ENCODE measurements around the gene MAPK1IP1L.

GRCh38 chr14:55028066-55028465, 23.4 kb upstream of the MAPK1IP1L start:
- TF ChIP-seq TAF1 (IDR thresholded peaks at IDR 0.05; ENCODE audit: borderline replicate concordance, low read depth, low read length) (no peak), POLR2A (IDR thresholded peaks at IDR 0.05; ENCODE audit: low read depth, low read length) (no peak)

All from GM12892 (cell line).